Activated CD4-positive, alpha-beta T cell treated with anti-CD3 and anti-CD28 coated beads for 1 hour (primary cell): ENCODE results near the gene DTX3.

ENCODE experiments used
- DNase-seq: peaks from one replicate; pipeline ENCODE4 v3.0.0-alpha.2; 2020

DTX3 gene

GRCh38 chr12:57620936-57621496, 16.4 kb downstream of the DTX3 start:
- DNase-seq = no peak

GRCh38 chr12:57621497-57622292, 17.1 kb downstream of the DTX3 start:
- DNase-seq = peak; percentile 46

- DNase-seq = no peak
These were observed 17.9 kb downstream of the DTX3 start for GRCh38 chr12:57622293-57623245.

- no peak for DNase-seq
These were observed 18.8 kb downstream of the DTX3 start for GRCh38 chr12:57623385-57623784.

- no peak for DNase-seq
These were observed 19.3 kb downstream of the DTX3 start for GRCh38 chr12:57623811-57624390.

- no peak for DNase-seq
These were observed 20.0 kb downstream of the DTX3 start for GRCh38 chr12:57624441-57625220.

GRCh38 chr12:57625261-57626032, 20.8 kb downstream of the DTX3 start:
- no peak for DNase-seq

- DNase-seq = no peak
These were observed 21.7 kb downstream of the DTX3 start for GRCh38 chr12:57626111-57626920.

GRCh38 chr12:57626921-57627445, 22.4 kb downstream of the DTX3 start:
- DNase-seq = no peak

- DNase-seq = no peak
These were observed 23.1 kb downstream of the DTX3 start for GRCh38 chr12:57627501-57628279.

- no peak for DNase-seq
These were observed 23.9 kb downstream of the DTX3 start for GRCh38 chr12:57628280-57629191.

GRCh38 chr12:57629897-57630471, 25.4 kb downstream of the DTX3 start:
- DNase-seq = no peak

- DNase-seq = no peak
These were observed 26.3 kb downstream of the DTX3 start for GRCh38 chr12:57630891-57631433.

GRCh38 chr12:57631566-57632072, 27.0 kb downstream of the DTX3 start:
- DNase-seq = no peak

- DNase-seq = no peak
These were observed 27.7 kb downstream of the DTX3 start for GRCh38 chr12:57632073-57632957.
